GM12878 (cell line): ENCODE measurements around the gene LSM11. TPM values are rescaled to one million over a fixed set of nuclear protein-coding genes. Genes with fewer than 3 reads are reported as not detected.

ENCODE experiments used
- BCL11A ChIP-seq: IDR thresholded peaks from 2 replicates; pipeline ENCODE4 v1.6.1; 2011; ENCODE audit warnings: low read depth, low read length
- BHLHE40 ChIP-seq, 2 experiments: fragments of 450-650 bp in 1 of 2; IDR thresholded peaks; 2 replicates each; pipeline ENCODE4 v1.6.1; 2011 to 2017; ENCODE audit warnings: low read depth in 2 of 2, borderline replicate concordance in 1 of 2, improper control_type of control experiment in 1 of 2, low read length in 1 of 2, mild to moderate bottlenecking in 1 of 2
- BRCA1 ChIP-seq: IDR thresholded peaks from 2 replicates; pipeline ENCODE4 v1.6.1; 2011; ENCODE audit warnings: low read depth, low read length, improper control_type of control experiment
- CBX3 ChIP-seq: fragments of 200-600 bp; sonication (generic); IDR thresholded peaks from 2 replicates; pipeline ENCODE4 v1.6.1; 2016; ENCODE audit warnings: low read depth, borderline replicate concordance
- CREM ChIP-seq: IDR thresholded peaks from 2 replicates; pipeline ENCODE4 v1.6.1; 2014; ENCODE audit warnings: antibody characterized with exemption, low read depth
- CTCF ChIP-seq, 3 experiments: IDR thresholded peaks in 2 of 3; conservative IDR thresholded peaks in 1 of 3; 2 replicates each; pipeline ENCODE4 v1.5.1; 2011; ENCODE audit warnings: low read depth in 3 of 3, low read length in 3 of 3, mild to moderate bottlenecking in 3 of 3, control low read depth in 2 of 3, moderate library complexity in 2 of 3, inconsistent platforms in 1 of 3, mixed read lengths in 1 of 3; ENCODE audit not compliant: control insufficient read depth in 2 of 3, insufficient read depth in 1 of 3; ENCODE audit errors: extremely low read depth in 1 of 3
- E2F4 ChIP-seq: IDR thresholded peaks from 2 replicates; pipeline ENCODE4 v1.6.1; 2012; ENCODE audit warnings: low read depth, low read length, improper control_type of control experiment
- E4F1 ChIP-seq: fragments of 450-650 bp; IDR thresholded peaks from 2 replicates; pipeline ENCODE4 v1.6.1; 2018; ENCODE audit warnings: borderline replicate concordance, mild to moderate bottlenecking; ENCODE audit not compliant: partially characterized antibody
- EED ChIP-seq: sonication (generic); IDR thresholded peaks from 2 replicates; pipeline ENCODE4 v1.6.1; 2016; ENCODE audit warnings: antibody characterized with exemption, low read depth
- POLR2AphosphoS5 ChIP-seq: IDR thresholded peaks from 2 replicates; pipeline ENCODE4 v1.6.1; 2011; ENCODE audit warnings: mild to moderate bottlenecking, low read length, inconsistent platforms
- SIX5 ChIP-seq: IDR thresholded peaks from 2 replicates; pipeline ENCODE4 v1.6.1; 2011; ENCODE audit warnings: mild to moderate bottlenecking, low read depth, low read length, moderate library complexity; ENCODE audit not compliant: severe bottlenecking
- STAT3 ChIP-seq: IDR thresholded peaks from 2 replicates; pipeline ENCODE4 v1.6.1; 2011; ENCODE audit warnings: low read depth, low read length, improper control_type of control experiment
- ZSCAN29 ChIP-seq: fragments of 450-650 bp; IDR thresholded peaks from 2 replicates; pipeline ENCODE4 v1.6.1; 2017; ENCODE audit warnings: mild to moderate bottlenecking, moderate library complexity
- ZZZ3 ChIP-seq: IDR thresholded peaks from 2 replicates; pipeline ENCODE4 v1.6.1; 2011; ENCODE audit warnings: low read depth; ENCODE audit not compliant: control insufficient read depth, insufficient read length
- polyA plus RNA-seq, 11 experiments: library from polyadenylated mRNA; depleted of rRNA in 4 of 11; unstranded in 6 of 11; stranded (reverse) in 5 of 11; fragments of >200 nt; fragmentation: Nextera tagmentation in 4 of 11; fragmentation: Illumina TruSeq in 1 of 11; extraction: Ambion mirVana in 4 of 11; extraction: Trizol in 1 of 11; gene quantifications; 1 replicate in 1 of 11; 2 replicates in 10 of 11; pipeline versions ENCODE4 v1.2.1 to v1.2.3, GENCODE V29; 2011 to 2016; ENCODE audit warnings: inconsistent platforms in 2 of 11, missing spikeins in 2 of 11, low read depth in 1 of 11
- total RNA-seq, 4 experiments: library from RNA; depleted of rRNA in 3 of 4; stranded (reverse); fragments of >200 nt in 3 of 4; fragmentation: Illumina TruSeq in 1 of 4; extraction: Trizol in 1 of 4; gene quantifications; 2 replicates each; pipeline versions ENCODE4 v1.2.1 to v1.2.3, GENCODE V29; 2013 to 2021
- TF ChIP-seq, protein P1 (sequence below): fragments of 450-650 bp; IDR thresholded peaks from 2 replicates; pipeline ENCODE4 v1.6.1; 2017; ENCODE audit warnings: mild to moderate bottlenecking
- TF ChIP-seq, protein P2 (sequence below): fragments of 150-350 bp; IDR thresholded peaks from 2 replicates; pipeline ENCODE4 v1.6.1; 2016; ENCODE audit warnings: low read depth, low read length

The LSM11 gene
- total and polyA plus RNA-seq, 10 of the 15 experiments (the other 5 are each of a cell fraction or from before 2014, with no cell fraction given): 0.71 to 8.5 (median 4.2) TPM

- TF ChIP-seq, protein P1, sequence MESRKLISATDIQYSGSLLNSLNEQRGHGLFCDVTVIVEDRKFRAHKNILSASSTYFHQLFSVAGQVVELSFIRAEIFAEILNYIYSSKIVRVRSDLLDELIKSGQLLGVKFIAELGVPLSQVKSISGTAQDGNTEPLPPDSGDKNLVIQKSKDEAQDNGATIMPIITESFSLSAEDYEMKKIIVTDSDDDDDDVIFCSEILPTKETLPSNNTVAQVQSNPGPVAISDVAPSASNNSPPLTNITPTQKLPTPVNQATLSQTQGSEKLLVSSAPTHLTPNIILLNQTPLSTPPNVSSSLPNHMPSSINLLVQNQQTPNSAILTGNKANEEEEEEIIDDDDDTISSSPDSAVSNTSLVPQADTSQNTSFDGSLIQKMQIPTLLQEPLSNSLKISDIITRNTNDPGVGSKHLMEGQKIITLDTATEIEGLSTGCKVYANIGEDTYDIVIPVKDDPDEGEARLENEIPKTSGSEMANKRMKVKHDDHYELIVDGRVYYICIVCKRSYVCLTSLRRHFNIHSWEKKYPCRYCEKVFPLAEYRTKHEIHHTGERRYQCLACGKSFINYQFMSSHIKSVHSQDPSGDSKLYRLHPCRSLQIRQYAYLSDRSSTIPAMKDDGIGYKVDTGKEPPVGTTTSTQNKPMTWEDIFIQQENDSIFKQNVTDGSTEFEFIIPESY: no peak
- no peak for TF ChIP-seq ZZZ3
- no peak for TF ChIP-seq BCL11A
- TF ChIP-seq E4F1: no peak
- peak; percentile 37; the same call in 1 of the 2 replicates for TF ChIP-seq ZSCAN29
- TF ChIP-seq EED: peak; percentile 50; the same call in 1 of the 2 replicates
- TF ChIP-seq E2F4: peak; percentile 81
- no peak for TF ChIP-seq CBX3
- TF ChIP-seq CTCF (IDR thresholded peaks at IDR 0.05 in 2 of 3, conservative IDR thresholded peaks at IDR 0.05 in 1 of 3; ENCODE audit: control insufficient read depth in 2 of 3, extremely low read depth in 1 of 3, insufficient read depth in 1 of 3, low read depth in 3 of 3, low read length in 3 of 3): peak; percentile 97 to 100 (median 99); a peak in 5 of 6 replicates
- no peak for TF ChIP-seq BRCA1
- TF ChIP-seq, protein P2, sequence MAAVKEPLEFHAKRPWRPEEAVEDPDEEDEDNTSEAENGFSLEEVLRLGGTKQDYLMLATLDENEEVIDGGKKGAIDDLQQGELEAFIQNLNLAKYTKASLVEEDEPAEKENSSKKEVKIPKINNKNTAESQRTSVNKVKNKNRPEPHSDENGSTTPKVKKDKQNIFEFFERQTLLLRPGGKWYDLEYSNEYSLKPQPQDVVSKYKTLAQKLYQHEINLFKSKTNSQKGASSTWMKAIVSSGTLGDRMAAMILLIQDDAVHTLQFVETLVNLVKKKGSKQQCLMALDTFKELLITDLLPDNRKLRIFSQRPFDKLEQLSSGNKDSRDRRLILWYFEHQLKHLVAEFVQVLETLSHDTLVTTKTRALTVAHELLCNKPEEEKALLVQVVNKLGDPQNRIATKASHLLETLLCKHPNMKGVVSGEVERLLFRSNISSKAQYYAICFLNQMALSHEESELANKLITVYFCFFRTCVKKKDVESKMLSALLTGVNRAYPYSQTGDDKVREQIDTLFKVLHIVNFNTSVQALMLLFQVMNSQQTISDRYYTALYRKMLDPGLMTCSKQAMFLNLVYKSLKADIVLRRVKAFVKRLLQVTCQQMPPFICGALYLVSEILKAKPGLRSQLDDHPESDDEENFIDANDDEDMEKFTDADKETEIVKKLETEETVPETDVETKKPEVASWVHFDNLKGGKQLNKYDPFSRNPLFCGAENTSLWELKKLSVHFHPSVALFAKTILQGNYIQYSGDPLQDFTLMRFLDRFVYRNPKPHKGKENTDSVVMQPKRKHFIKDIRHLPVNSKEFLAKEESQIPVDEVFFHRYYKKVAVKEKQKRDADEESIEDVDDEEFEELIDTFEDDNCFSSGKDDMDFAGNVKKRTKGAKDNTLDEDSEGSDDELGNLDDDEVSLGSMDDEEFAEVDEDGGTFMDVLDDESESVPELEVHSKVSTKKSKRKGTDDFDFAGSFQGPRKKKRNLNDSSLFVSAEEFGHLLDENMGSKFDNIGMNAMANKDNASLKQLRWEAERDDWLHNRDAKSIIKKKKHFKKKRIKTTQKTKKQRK: no peak
- TF ChIP-seq SIX5: no peak
- peak; percentile 47 to 58; a peak in 3 of 4 replicates for TF ChIP-seq BHLHE40 (IDR thresholded peaks at IDR 0.05; ENCODE audit: borderline replicate concordance in 1 of 2, low read depth in 2 of 2, low read length in 1 of 2)
- TF ChIP-seq CREM: peak; percentile 38; the same call in 1 of the 2 replicates
- no peak for TF ChIP-seq STAT3
- no peak for TF ChIP-seq POLR2AphosphoS5
Observed at GRCh38 chr5:157743163-157744050, at the start of gene LSM11 (continued).
